K562 (cell line): Measurements from ENCODE around the gene HOXB3. TPM values are rescaled to one million over a fixed set of nuclear protein-coding genes. Genes with fewer than 3 reads are reported as not detected.

Experiments used
- CEBPZ ChIP-seq: fragments of 150-350 bp; IDR thresholded peaks from 2 replicates; pipeline ENCODE4 v1.6.1; 2014; ENCODE audit warnings: low read depth, mild to moderate bottlenecking, low read length, borderline replicate concordance
- EWSR1 ChIP-seq: fragments of 450-650 bp; IDR thresholded peaks from 2 replicates; pipeline ENCODE4 v1.6.1; 2018; ENCODE audit warnings: borderline replicate concordance, mild to moderate bottlenecking, low read depth, moderate library complexity; ENCODE audit not compliant: partially characterized antibody
- FOSL1 ChIP-seq: fragments of 200-800 bp; sonication (Bioruptor generic); conservative IDR thresholded peaks from 2 replicates; pipeline ENCODE4 v1.6.1; 2016; ENCODE audit warnings: missing genetic modification characterization, missing compliant biosample characterization
- HNRNPUL1 ChIP-seq: fragments of 200-400 bp; formaldehyde crosslinking; IDR thresholded peaks from 2 replicates; pipeline ENCODE4 v1.6.1; 2017; ENCODE audit warnings: low read length
- NCOA1 ChIP-seq: fragments of 450-650 bp; IDR thresholded peaks from 2 replicates; pipeline ENCODE4 v1.6.1; 2016; ENCODE audit warnings: low read depth
- RAD21 ChIP-seq, 2 experiments: fragments of 250-450 bp in 1 of 2; fragments of 450-650 bp in 1 of 2; sonication (Bioruptor Pico) in 1 of 2; formaldehyde crosslinking in 1 of 2; IDR thresholded peaks in 1 of 2; conservative IDR thresholded peaks in 1 of 2; 2 replicates each; pipeline versions ENCODE4 v1.4.0 to v1.8.0; 2020 to 2022; ENCODE audit warnings: mild to moderate bottlenecking in 2 of 2, moderate library complexity in 1 of 2
- RBM14 ChIP-seq: fragments of 200-400 bp; formaldehyde crosslinking; IDR thresholded peaks from 2 replicates; pipeline ENCODE4 v1.6.1; 2018; ENCODE audit warnings: low read depth, mild to moderate bottlenecking, low read length, moderate library complexity, borderline replicate concordance; ENCODE audit not compliant: insufficient read depth
- SMARCE1 ChIP-seq: fragments of 450-650 bp; IDR thresholded peaks from 2 replicates; pipeline ENCODE4 v1.7.1; 2016; ENCODE audit warnings: mild to moderate bottlenecking
- SNRNP70 ChIP-seq: fragments of 200-400 bp; formaldehyde crosslinking; optimal IDR thresholded peaks from 2 replicates; pipeline ENCODE3; 2017; ENCODE audit warnings: low read depth, low read length
- SRSF9 ChIP-seq: fragments of 200-400 bp; formaldehyde crosslinking; IDR thresholded peaks from 2 replicates; pipeline ENCODE4 v1.6.1; 2017; ENCODE audit warnings: low read depth, low read length, borderline replicate concordance
- TFAP4 ChIP-seq: sonication (generic); formaldehyde crosslinking; IDR thresholded peaks from 2 replicates; pipeline ENCODE4 v1.8.0; 2022; ENCODE audit warnings: missing genetic modification reagents, mild to moderate bottlenecking, moderate library complexity, borderline replicate concordance
- TSC22D4 ChIP-seq: fragments of 450-650 bp; IDR thresholded peaks from 2 replicates; pipeline ENCODE4 v1.6.1; 2016; ENCODE audit warnings: missing genetic modification characterization, missing biosample characterization, control low read depth
- ZNF277 ChIP-seq: fragments of 250-450 bp; sonication (Bioruptor Pico); IDR thresholded peaks from 2 replicates; pipeline ENCODE4 v1.8.0; 2022; ENCODE audit warnings: inconsistent platforms, mild to moderate bottlenecking, moderate library complexity, borderline replicate concordance
- ZNF75A ChIP-seq: fragments of 450-650 bp; formaldehyde crosslinking; IDR thresholded peaks from 2 replicates; pipeline ENCODE4 v1.4.0; 2020; ENCODE audit warnings: mild to moderate bottlenecking
- ZNF764 ChIP-seq: fragments of 250-450 bp; sonication (Bioruptor Pico); IDR thresholded peaks from 2 replicates; pipeline ENCODE4 v1.4.0; 2020; ENCODE audit warnings: low read depth, mild to moderate bottlenecking, moderate library complexity
- polyA plus RNA-seq, 8 experiments: library from polyadenylated mRNA; depleted of rRNA in 4 of 8; stranded (reverse) in 5 of 8; unstranded in 3 of 8; fragments of >200 nt; fragmentation: Nextera tagmentation in 2 of 8; fragmentation: Illumina TruSeq in 1 of 8; extraction: Ambion mirVana in 2 of 8; extraction: Trizol in 1 of 8; gene quantifications; 2 replicates each; pipeline versions ENCODE4 v1.2.1 to v1.2.3, GENCODE V29; 2011 to 2014; ENCODE audit warnings: inconsistent platforms in 1 of 8, missing spikeins in 1 of 8
- total RNA-seq, 7 experiments: library from RNA; depleted of rRNA in 6 of 7; stranded (reverse); fragments of >200 nt in 6 of 7; fragmentation: Illumina TruSeq in 2 of 7; extraction: Trizol in 2 of 7; gene quantifications; 2 replicates each; pipeline versions ENCODE4 v1.2.1 to v1.2.3, GENCODE V29; 2011 to 2021; ENCODE audit warnings: low replicate concordance in 1 of 7
- TF ChIP-seq, protein P1 (sequence below): fragments of 200-800 bp; sonication (Bioruptor generic); IDR thresholded peaks from 2 replicates; pipeline ENCODE4 v1.6.1; 2016; ENCODE audit warnings: missing genetic modification characterization, missing compliant biosample characterization

HOXB3 gene
- total and polyA plus RNA-seq, 9 of the 15 experiments (the other 6 are each of a cell fraction or from before 2014, with no cell fraction given): 2.4 to 41.3 (median 20.2) TPM

DNA sequence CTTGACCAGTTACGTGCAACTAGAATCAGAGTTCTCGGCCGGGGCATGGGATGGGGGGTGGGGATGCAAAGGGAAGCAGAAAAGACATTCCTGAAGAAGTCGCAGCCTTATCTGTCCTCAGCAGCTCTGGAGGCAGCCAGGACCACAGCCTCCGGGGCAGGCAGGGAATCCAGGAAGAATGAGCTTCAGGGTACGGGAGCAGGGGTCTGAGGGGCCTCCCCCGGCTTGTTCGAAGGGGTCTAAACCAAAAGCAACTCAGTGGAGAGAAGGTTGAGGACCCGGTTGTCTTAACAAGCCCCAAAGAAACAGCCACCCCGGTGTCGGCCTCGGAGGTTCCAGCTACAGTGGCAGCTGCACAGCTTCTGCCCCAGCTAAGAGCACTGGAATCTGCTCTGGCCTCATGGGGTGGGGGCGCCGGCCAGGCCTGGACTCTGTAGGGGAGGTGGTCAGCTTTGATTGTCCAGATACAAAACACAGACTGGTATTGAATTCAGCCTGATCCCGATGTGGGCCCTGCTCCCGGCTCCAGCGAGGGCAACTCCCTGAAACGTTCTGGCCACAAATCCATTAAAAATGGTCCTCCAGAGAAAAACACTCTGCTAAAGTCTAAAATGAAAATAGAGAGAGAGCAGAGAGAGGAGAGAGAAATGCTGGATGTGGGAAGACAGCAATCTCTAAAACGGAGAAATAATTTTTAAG, 19.6 kb downstream of the HOXB3 start (continued):
- TF ChIP-seq ZNF764 (no peak), ZNF277 (CRISPR knock-in tag) (no peak), CEBPZ (no peak), FOSL1 (tag) (no peak), NCOA1 (no peak), SNRNP70 (no peak), TSC22D4 (tag) (no peak), EWSR1 (no peak), HNRNPUL1 (no peak), SMARCE1 (0 out of 2 replicates have a peak, but pooled peaks have one; percentile 22), ZNF75A (CRISPR knock-in tag) (no peak), TFAP4 (CRISPR knock-in tag) (no peak), RBM14 (no peak), RAD21 (CRISPR knock-in tag; conservative IDR thresholded peaks at IDR 0.05 in 1 of 2, IDR thresholded peaks at IDR 0.05 in 1 of 2) (no peak), SRSF9 (no peak)
- TF ChIP-seq, protein P1, sequence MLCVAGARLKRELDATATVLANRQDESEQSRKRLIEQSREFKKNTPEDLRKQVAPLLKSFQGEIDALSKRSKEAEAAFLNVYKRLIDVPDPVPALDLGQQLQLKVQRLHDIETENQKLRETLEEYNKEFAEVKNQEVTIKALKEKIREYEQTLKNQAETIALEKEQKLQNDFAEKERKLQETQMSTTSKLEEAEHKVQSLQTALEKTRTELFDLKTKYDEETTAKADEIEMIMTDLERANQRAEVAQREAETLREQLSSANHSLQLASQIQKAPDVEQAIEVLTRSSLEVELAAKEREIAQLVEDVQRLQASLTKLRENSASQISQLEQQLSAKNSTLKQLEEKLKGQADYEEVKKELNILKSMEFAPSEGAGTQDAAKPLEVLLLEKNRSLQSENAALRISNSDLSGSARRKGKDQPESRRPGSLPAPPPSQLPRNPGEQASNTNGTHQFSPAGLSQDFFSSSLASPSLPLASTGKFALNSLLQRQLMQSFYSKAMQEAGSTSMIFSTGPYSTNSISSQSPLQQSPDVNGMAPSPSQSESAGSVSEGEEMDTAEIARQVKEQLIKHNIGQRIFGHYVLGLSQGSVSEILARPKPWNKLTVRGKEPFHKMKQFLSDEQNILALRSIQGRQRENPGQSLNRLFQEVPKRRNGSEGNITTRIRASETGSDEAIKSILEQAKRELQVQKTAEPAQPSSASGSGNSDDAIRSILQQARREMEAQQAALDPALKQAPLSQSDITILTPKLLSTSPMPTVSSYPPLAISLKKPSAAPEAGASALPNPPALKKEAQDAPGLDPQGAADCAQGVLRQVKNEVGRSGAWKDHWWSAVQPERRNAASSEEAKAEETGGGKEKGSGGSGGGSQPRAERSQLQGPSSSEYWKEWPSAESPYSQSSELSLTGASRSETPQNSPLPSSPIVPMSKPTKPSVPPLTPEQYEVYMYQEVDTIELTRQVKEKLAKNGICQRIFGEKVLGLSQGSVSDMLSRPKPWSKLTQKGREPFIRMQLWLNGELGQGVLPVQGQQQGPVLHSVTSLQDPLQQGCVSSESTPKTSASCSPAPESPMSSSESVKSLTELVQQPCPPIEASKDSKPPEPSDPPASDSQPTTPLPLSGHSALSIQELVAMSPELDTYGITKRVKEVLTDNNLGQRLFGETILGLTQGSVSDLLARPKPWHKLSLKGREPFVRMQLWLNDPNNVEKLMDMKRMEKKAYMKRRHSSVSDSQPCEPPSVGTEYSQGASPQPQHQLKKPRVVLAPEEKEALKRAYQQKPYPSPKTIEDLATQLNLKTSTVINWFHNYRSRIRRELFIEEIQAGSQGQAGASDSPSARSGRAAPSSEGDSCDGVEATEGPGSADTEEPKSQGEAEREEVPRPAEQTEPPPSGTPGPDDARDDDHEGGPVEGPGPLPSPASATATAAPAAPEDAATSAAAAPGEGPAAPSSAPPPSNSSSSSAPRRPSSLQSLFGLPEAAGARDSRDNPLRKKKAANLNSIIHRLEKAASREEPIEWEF (CRISPR knock-in tag): no peak
